Stomach (tissue), 4 donors: ENCODE results near the gene THSD7B.

Experiments
- CTCF ChIP-seq, 7 experiments: fragments of 450-650 bp in 4 of 7; fragments of 200-600 bp in 3 of 7; sonication (generic) in 3 of 7; IDR thresholded peaks; one replicate each; pipeline ENCODE4 v1.5.1; 2016 to 2019; ENCODE audit warnings: antibody characterized with exemption in 7 of 7, control low read depth in 2 of 7, mild to moderate bottlenecking in 1 of 7
- EP300 ChIP-seq: sonication (generic); formaldehyde crosslinking; IDR thresholded peaks from one replicate; pipeline ENCODE4 v1.6.1; 2017; ENCODE audit warnings: antibody characterized with exemption
- POLR2A ChIP-seq, 4 donors: fragments of 450-650 bp; IDR thresholded peaks; one replicate each; pipeline ENCODE4 v1.6.1; 2016; ENCODE audit warnings: antibody characterized with exemption in 4 of 4, control low read depth in 2 of 4, mild to moderate bottlenecking in 1 of 4, moderate library complexity in 1 of 4
- POLR2AphosphoS5 ChIP-seq, 3 donors: sonication (generic); formaldehyde crosslinking; IDR thresholded peaks; one replicate each; pipeline ENCODE4 v1.6.1; 2016; ENCODE audit warnings: antibody characterized with exemption in 3 of 3

DNA sequence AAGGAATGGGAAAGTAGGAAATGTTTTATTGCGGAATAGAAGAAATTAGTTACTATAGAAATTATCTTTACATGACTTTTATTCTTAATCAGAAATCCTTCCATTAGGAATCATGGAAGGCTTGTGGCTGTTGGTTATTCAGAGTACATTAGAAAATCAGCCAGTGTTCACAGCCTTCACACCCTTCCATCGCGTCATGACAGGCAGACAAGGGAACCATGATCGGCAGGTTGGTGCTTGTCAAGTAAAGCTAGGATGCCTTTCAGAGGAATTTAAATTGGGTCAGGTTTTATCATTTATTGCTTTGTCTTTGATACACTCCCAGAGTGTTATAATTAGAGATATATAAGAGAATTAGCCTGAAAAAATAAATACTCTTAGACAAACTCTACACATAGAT is 400.6 kb downstream of the THSD7B start:
- TF ChIP-seq CTCF (IDR thresholded peaks at IDR 0.05) (no peak), EP300 (no peak), POLR2AphosphoS5 (IDR thresholded peaks at IDR 0.05) (no peak), POLR2A (IDR thresholded peaks at IDR 0.05) (no peak)
